Measurements from ENCODE around the gene AREL1. TPM values are rescaled to one million over a fixed set of nuclear protein-coding genes. Genes with fewer than 3 reads are reported as not detected.

The AREL1 gene
- polyA plus RNA-seq, 1 donor (not counting 4 experiments of a cell fraction or from before 2014, with no cell fraction given), result 31.2 TPM

- Histone ChIP-seq H3K36me3 (ENCODE audit: control insufficient read depth in 2 of 2, extremely low read depth in 1 of 2, insufficient read depth in 2 of 2, low read length in 2 of 2) (peaks cover 12 to 40% of the 10 kb centered on the region in 2 experiments), H4K20me1 (ENCODE audit: control insufficient read depth, extremely low read depth, insufficient read depth, low read length) (no peaks in the 10 kb centered on the region), H2AFZ (ENCODE audit: control insufficient read depth, low read length) (no peak overlapping the region), H3K9ac (ENCODE audit: control insufficient read depth, extremely low read depth, insufficient read depth, low read length) (no peak overlapping the region), H3K79me2 (ENCODE audit: control insufficient read depth, insufficient read depth, low read length) (no peaks in the 10 kb centered on the region), H3K4me2 (ENCODE audit: control insufficient read depth, extremely low read depth, insufficient read depth, low read depth, low read length) (no peak overlapping the region), H3K27me3 (ENCODE audit: control insufficient read depth, extremely low read depth, insufficient read depth, low read length) (no peaks in the 10 kb centered on the region), H3K9me1 (ENCODE audit: control insufficient read depth, extremely low read depth, insufficient read depth, low read length) (no peaks in the 10 kb centered on the region), H3K4me1 (ENCODE audit: control insufficient read depth, extremely low read depth, insufficient read depth, low read length) (peaks cover 17% of the 10 kb centered on the region), H3K9me3 (ENCODE audit: control insufficient read depth, low read depth, low read length) (no peaks in the 10 kb centered on the region), H3K4me3 (ENCODE audit: control insufficient read depth in 2 of 3, extremely low read depth in 1 of 3, insufficient read depth in 2 of 3, low read depth in 1 of 3, low read length in 3 of 3) (no peak overlapping the region), H3K27ac (ENCODE audit: control insufficient read depth, insufficient read depth, low read length) (no peak overlapping the region)
- dilution Hi-C loops (cut with MboI; ENCODE audit: extremely low pct_ligation_motif_present, low sequenced_read_pairs), result no loop called here
- DNase-seq (ENCODE audit: low read depth, low spot score) (no peak), FAIRE-seq (no peak)
- TF ChIP-seq CTCF (optimal IDR thresholded peaks at IDR 0.05 in 1 of 3, IDR thresholded peaks at IDR 0.05 in 1 of 3, conservative IDR thresholded peaks at IDR 0.05 in 1 of 3; ENCODE audit: extremely low read depth in 1 of 3, insufficient read depth in 2 of 3, low read length in 3 of 3), result no peak
- no peak for TF ChIP-seq EZH2 (IDR thresholded peaks at IDR 0.05; ENCODE audit: low read length)
Measured at GRCh38 chr14:74670726-74671411, 42.0 kb downstream of the AREL1 start.

- Histone ChIP-seq H3K4me2 (ENCODE audit: control insufficient read depth, extremely low read depth, insufficient read depth, low read depth, low read length) (no peak overlapping the region), H4K20me1 (ENCODE audit: control insufficient read depth, extremely low read depth, insufficient read depth, low read length) (no peaks in the 10 kb centered on the region), H3K9ac (ENCODE audit: control insufficient read depth, extremely low read depth, insufficient read depth, low read length) (no peak overlapping the region), H3K4me3 (ENCODE audit: control insufficient read depth in 2 of 3, extremely low read depth in 1 of 3, insufficient read depth in 2 of 3, low read depth in 1 of 3, low read length in 3 of 3) (no peak overlapping the region), H3K27ac (ENCODE audit: control insufficient read depth, insufficient read depth, low read length) (no peak overlapping the region), H3K9me3 (ENCODE audit: control insufficient read depth, low read depth, low read length) (no peaks in the 10 kb centered on the region), H3K4me1 (ENCODE audit: control insufficient read depth, extremely low read depth, insufficient read depth, low read length) (peaks cover 17% of the 10 kb centered on the region), H3K9me1 (ENCODE audit: control insufficient read depth, extremely low read depth, insufficient read depth, low read length) (no peaks in the 10 kb centered on the region), H2AFZ (ENCODE audit: control insufficient read depth, low read length) (no peak overlapping the region), H3K36me3 (ENCODE audit: control insufficient read depth in 2 of 2, extremely low read depth in 1 of 2, insufficient read depth in 2 of 2, low read length in 2 of 2) (peaks cover 8 to 32% of the 10 kb centered on the region in 2 experiments), H3K27me3 (ENCODE audit: control insufficient read depth, extremely low read depth, insufficient read depth, low read length) (no peaks in the 10 kb centered on the region), H3K79me2 (ENCODE audit: control insufficient read depth, insufficient read depth, low read length) (no peaks in the 10 kb centered on the region)
- FAIRE-seq (no peak), DNase-seq (ENCODE audit: low read depth, low spot score) (no peak)
- TF ChIP-seq EZH2 (IDR thresholded peaks at IDR 0.05; ENCODE audit: low read length) (no peak), CTCF (optimal IDR thresholded peaks at IDR 0.05 in 1 of 3, IDR thresholded peaks at IDR 0.05 in 1 of 3, conservative IDR thresholded peaks at IDR 0.05 in 1 of 3; ENCODE audit: extremely low read depth in 1 of 3, insufficient read depth in 2 of 3, low read length in 3 of 3) (no peak)
- dilution Hi-C loops (cut with MboI; ENCODE audit: extremely low pct_ligation_motif_present, low sequenced_read_pairs), result no loop called here
Measured at GRCh38 chr14:74669846-74670245, 43.0 kb downstream of the AREL1 start.

Measured in keratinocyte (primary cell).